HG02678 (cell line): Measurements from ENCODE around the gene LIMS2.

ENCODE experiments used
- ATAC-seq: cut with Tn5 transposase; IDR thresholded peaks from one replicate; pipeline ENCODE4 v1.9.1; 2021; ENCODE audit warnings: mild to moderate bottlenecking, moderate library complexity; ENCODE audit not compliant: unreplicated experiment

The LIMS2 gene

GRCh38 chr2:127701193-127701650 is 25.9 kb upstream of the LIMS2 start, which contains the start of gene SFT2D3:
SFT2D3 (plus strand) TSS chr2:127701497; CDS start chr2:127701529, 32 bp downstream.
- ATAC-seq, result peak; percentile 72

- ATAC-seq, result peak; percentile 51
Observed at GRCh38 chr2:127700527-127701192, 25.3 kb upstream of the LIMS2 start.

- no peak for ATAC-seq
Observed at GRCh38 chr2:127698553-127699355, 23.4 kb upstream of the LIMS2 start.

GRCh38 chr2:127697482-127698180 is 22.3 kb upstream of the LIMS2 start:
- ATAC-seq, result no peak

GRCh38 chr2:127695491-127696472 is 20.5 kb upstream of the LIMS2 start:
- ATAC-seq, result no peak

- ATAC-seq, result no peak
Observed at GRCh38 chr2:127694986-127695385, 19.7 kb upstream of the LIMS2 start.

- no peak for ATAC-seq
Observed at GRCh38 chr2:127690696-127691095, 15.4 kb upstream of the LIMS2 start.

GRCh38 chr2:127688405-127688804 is 13.1 kb upstream of the LIMS2 start:
- ATAC-seq, result no peak

GRCh38 chr2:127685410-127686080 is 10.2 kb upstream of the LIMS2 start:
- ATAC-seq, result no peak

GRCh38 chr2:127683757-127684156 is 8.4 kb upstream of the LIMS2 start:
- ATAC-seq, result no peak

- ATAC-seq, result no peak
Observed at GRCh38 chr2:127683056-127683455, 7.7 kb upstream of the LIMS2 start.

- no peak for ATAC-seq
Observed at GRCh38 chr2:127681976-127682857, 6.9 kb upstream of the LIMS2 start.

- ATAC-seq, result no peak
Observed at GRCh38 chr2:127681288-127681804, 6.0 kb upstream of the LIMS2 start.

- ATAC-seq, result no peak
Observed at GRCh38 chr2:127680706-127681287, 5.5 kb upstream of the LIMS2 start.

GRCh38 chr2:127679680-127680361 is 4.5 kb upstream of the LIMS2 start:
- no peak for ATAC-seq

- ATAC-seq, result no peak
Observed at GRCh38 chr2:127678991-127679390, 3.7 kb upstream of the LIMS2 start.

- ATAC-seq, result no peak
Observed at GRCh38 chr2:127678531-127678930, 3.2 kb upstream of the LIMS2 start.

- no peak for ATAC-seq
Observed at GRCh38 chr2:127676906-127677305, 1.6 kb upstream of the LIMS2 start.
